HG03439 (cell line): Measurements from ENCODE around the gene SP5.
"Not testable (repeated sequence)": the region's sequence is repeated elsewhere in the genome, so short reads cannot be mapped to it uniquely, and the experiment has no call there.

ENCODE experiments used
- ATAC-seq: cut with Tn5 transposase; IDR thresholded peaks from one replicate; pipeline ENCODE4 v1.9.1; 2021; ENCODE audit warnings: mild to moderate bottlenecking, moderate library complexity; ENCODE audit not compliant: unreplicated experiment

SP5 gene

GRCh38 chr2:170715062-170715931 lies at the start of gene SP5:
SP5 (plus strand) TSS chr2:170715337; CDS start chr2:170715513, 176 bp downstream.
- ATAC-seq: no peak

GRCh38 chr2:170665743-170666142 lies 49.4 kb upstream of the SP5 start:
- ATAC-seq: no peak

GRCh38 chr2:170669909-170670308 lies 45.2 kb upstream of the SP5 start:
- ATAC-seq: no peak

GRCh38 chr2:170670651-170671050 lies 44.5 kb upstream of the SP5 start:
- no peak for ATAC-seq

GRCh38 chr2:170671079-170671478 lies 44.1 kb upstream of the SP5 start:
- ATAC-seq: no peak

GRCh38 chr2:170674282-170674681 lies 40.9 kb upstream of the SP5 start:
- not testable (repeated sequence) for ATAC-seq

- ATAC-seq: no peak
Measured at GRCh38 chr2:170675701-170676100, 39.4 kb upstream of the SP5 start.

GRCh38 chr2:170679607-170680079 lies 35.5 kb upstream of the SP5 start:
- peak; percentile 54 for ATAC-seq

GRCh38 chr2:170680172-170680941 lies 34.8 kb upstream of the SP5 start:
- ATAC-seq: peak; percentile 93

GRCh38 chr2:170681311-170681710 lies 33.8 kb upstream of the SP5 start:
- ATAC-seq: no peak

GRCh38 chr2:170685591-170685990 lies 29.5 kb upstream of the SP5 start:
- no peak for ATAC-seq

- ATAC-seq: no peak
Measured at GRCh38 chr2:170689481-170689880, 25.7 kb upstream of the SP5 start.

- no peak for ATAC-seq
Measured at GRCh38 chr2:170690640-170691039, 24.5 kb upstream of the SP5 start.

GRCh38 chr2:170694316-170694715 lies 20.8 kb upstream of the SP5 start:
- no peak for ATAC-seq

GRCh38 chr2:170695521-170696410 lies 19.4 kb upstream of the SP5 start:
- ATAC-seq: no peak

GRCh38 chr2:170696948-170697347 lies 18.2 kb upstream of the SP5 start:
- no peak for ATAC-seq

- no peak for ATAC-seq
Measured at GRCh38 chr2:170701011-170701410, 14.1 kb upstream of the SP5 start.

GRCh38 chr2:170703776-170704476 lies 11.2 kb upstream of the SP5 start:
- ATAC-seq: no peak

- ATAC-seq: no peak
Measured at GRCh38 chr2:170707821-170708795, 7.0 kb upstream of the SP5 start.
